SK-N-SH (cell line): Measurements from ENCODE around the gene ARHGEF37. TPM values are rescaled to one million over a fixed set of nuclear protein-coding genes. Genes with fewer than 3 reads are reported as not detected.

ENCODE experiments used
- CTCF ChIA-PET: fragments of 300-600, 350-600 bp; formaldehyde crosslinking; extraction: SDS; loops from one replicate; lab custom pipeline; 2021; lab: Yijun Ruan, JAX
- POLR2A ChIA-PET: fragments of 350-600 bp; sonication (Branson Sonifier 250); formaldehyde crosslinking; extraction: SDS; loops from one replicate; lab custom pipeline; 2020; ENCODE audit warnings: antibody characterized with exemption, inconsistent platforms; lab: Yijun Ruan, JAX
- DNase-seq: peaks from one replicate; pipeline ENCODE4 v3.0.0; 2012
- H2AFZ ChIP-seq: fragments of 200-600 bp; sonication (generic); 2 replicates; pipeline ENCODE4 v1.8.1; 2016; ENCODE audit warnings: antibody characterized with exemption, mild to moderate bottlenecking, low read depth
- H3F3A ChIP-seq: fragments of 200-600 bp; sonication (generic); replicated peaks from 2 replicates; pipeline ENCODE3; 2016; ENCODE audit warnings: antibody characterized with exemption, mild to moderate bottlenecking; ENCODE audit not compliant: insufficient read depth
- H3K27ac ChIP-seq, 2 experiments: fragments of 200-500 bp in 1 of 2; fragments of 200-600 bp in 1 of 2; sonication (Bioruptor generic) in 1 of 2; sonication (generic), shearing (Covaris generic) in 1 of 2; 2 replicates each; pipeline versions ENCODE4 v1.5.1 to v1.6.1; 2014 to 2016; ENCODE audit warnings: low read depth in 2 of 2, inconsistent platforms in 1 of 2, low read length in 1 of 2, mild to moderate bottlenecking in 1 of 2, mixed read lengths in 1 of 2
- H3K27me3 ChIP-seq: fragments of 200-600 bp; sonication (generic), shearing (Covaris generic); 2 replicates; pipeline ENCODE4 v1.6.1; 2016; ENCODE audit warnings: mixed run types; ENCODE audit not compliant: insufficient read depth
- H3K36me3 ChIP-seq, 2 experiments: fragments of 200-500 bp in 1 of 2; fragments of 200-600 bp in 1 of 2; sonication (Bioruptor generic) in 1 of 2; sonication (generic) in 1 of 2; replicated peaks in 1 of 2; 2 replicates each; pipeline versions ENCODE3 to v1.5.1; 2014 to 2016; ENCODE audit warnings: low read length in 1 of 2, mild to moderate bottlenecking in 1 of 2; ENCODE audit not compliant: insufficient read depth in 2 of 2, control insufficient read depth in 1 of 2
- H3K4me1 ChIP-seq, 2 experiments: fragments of 200-500 bp in 1 of 2; fragments of 200-600 bp in 1 of 2; sonication (Bioruptor generic) in 1 of 2; sonication (generic), shearing (Covaris generic) in 1 of 2; 2 replicates each; pipeline versions ENCODE4 v1.5.1 to v1.6.1; 2014 to 2016; ENCODE audit warnings: low read depth in 1 of 2, low read length in 1 of 2, mixed run types in 1 of 2; ENCODE audit not compliant: insufficient read depth in 2 of 2, control insufficient read depth in 1 of 2
- H3K4me2 ChIP-seq: fragments of 200-600 bp; sonication (generic), shearing (Covaris generic); 2 replicates; pipeline ENCODE4 v1.6.1; 2017; ENCODE audit warnings: mixed run types
- H3K4me3 ChIP-seq, 2 experiments: fragments of 200-500 bp in 1 of 2; fragments of 200-600 bp in 1 of 2; sonication (Bioruptor generic) in 1 of 2; sonication (generic), shearing (Covaris generic) in 1 of 2; 2 replicates each; pipeline versions ENCODE4 v1.5.1 to v1.8.1; 2014 to 2016; ENCODE audit warnings: low read depth in 2 of 2, inconsistent platforms in 1 of 2, low read length in 1 of 2, mild to moderate bottlenecking in 1 of 2, mixed read lengths in 1 of 2, moderate library complexity in 1 of 2
- H3K79me2 ChIP-seq: fragments of 200-600 bp; sonication (generic); 2 replicates; pipeline ENCODE4 v1.8.1; 2017; ENCODE audit warnings: mild to moderate bottlenecking; ENCODE audit not compliant: insufficient read depth
- H3K9ac ChIP-seq: fragments of 200-600 bp; sonication (generic); 2 replicates; pipeline ENCODE4 v1.6.1; 2017; ENCODE audit warnings: mixed run types
- H3K9me2 ChIP-seq: fragments of 200-600 bp; sonication (generic); 2 replicates; pipeline ENCODE4 v1.6.1; 2017; ENCODE audit warnings: mixed run types
- H3K9me3 ChIP-seq: fragments of 200-600 bp; sonication (generic); 2 replicates; pipeline ENCODE4 v1.6.1; 2017; ENCODE audit warnings: mixed run types, mild to moderate bottlenecking, moderate library complexity
- H4K20me1 ChIP-seq: fragments of 200-600 bp; sonication (generic); 2 replicates; pipeline ENCODE4 v1.6.1; 2017; ENCODE audit warnings: mild to moderate bottlenecking, mixed run types; ENCODE audit not compliant: insufficient read depth
- ELF1 ChIP-seq: IDR thresholded peaks from 2 replicates; pipeline ENCODE4 v1.4.0; 2012
- EP300 ChIP-seq, 2 experiments: IDR thresholded peaks; 2 replicates each; pipeline versions ENCODE4 v1.4.0 to v1.6.1; 2012; ENCODE audit warnings: borderline replicate concordance in 1 of 2, low read depth in 1 of 2, low read length in 1 of 2
- EZH2phosphoT487 ChIP-seq: fragments of 200-600 bp; sonication (generic); IDR thresholded peaks from 2 replicates; pipeline ENCODE4 v1.6.1; 2017; ENCODE audit warnings: low read depth, mixed run types, mild to moderate bottlenecking, antibody characterized with exemption, moderate library complexity, borderline replicate concordance
- FOSL2 ChIP-seq: IDR thresholded peaks from 2 replicates; pipeline ENCODE4 v1.4.0; 2012; ENCODE audit warnings: low read depth, mild to moderate bottlenecking, moderate library complexity, borderline replicate concordance
- FOXJ3 ChIP-seq: sonication (generic); formaldehyde crosslinking; IDR thresholded peaks from 2 replicates; pipeline ENCODE4 v1.5.1; 2020; ENCODE audit warnings: mild to moderate bottlenecking, missing genetic modification reagents
- MEF2A ChIP-seq: IDR thresholded peaks from 2 replicates; pipeline ENCODE4 v1.4.0; 2012; ENCODE audit warnings: low read depth, borderline replicate concordance
- MXI1 ChIP-seq: IDR thresholded peaks from 2 replicates; pipeline ENCODE4 v1.6.1; 2012; ENCODE audit warnings: mild to moderate bottlenecking, low read depth, low read length, improper control_type of control experiment
- POLR2AphosphoS5 ChIP-seq: IDR thresholded peaks from 2 replicates; pipeline ENCODE4 v1.6.1; 2012; ENCODE audit warnings: low read depth, low read length
- RAD21 ChIP-seq: IDR thresholded peaks from 2 replicates; pipeline ENCODE4 v1.6.1; 2012; ENCODE audit warnings: mild to moderate bottlenecking, low read length
- RFX5 ChIP-seq: IDR thresholded peaks from 2 replicates; pipeline ENCODE4 v1.6.1; 2012; ENCODE audit warnings: mild to moderate bottlenecking, improper control_type of control experiment, low read length
- SMC3 ChIP-seq: IDR thresholded peaks from 2 replicates; pipeline ENCODE4 v1.6.1; 2012; ENCODE audit warnings: low read depth, low read length, improper control_type of control experiment
- TCF12 ChIP-seq: IDR thresholded peaks from 2 replicates; pipeline ENCODE4 v1.4.0; 2012
- TEAD4 ChIP-seq: IDR thresholded peaks from 2 replicates; pipeline ENCODE4 v1.4.0; 2012; ENCODE audit warnings: mild to moderate bottlenecking, borderline replicate concordance; ENCODE audit not compliant: insufficient read depth
- WGBS: methylation state at CpG from one replicate; pipeline ENCODE4 v1.1.6; 2017; ENCODE audit warnings: low lambda C conversion rate; 5-methylcytosine and 5-hydroxymethylcytosine counted together
- polyA plus RNA-seq, 3 experiments: library from polyadenylated mRNA; depleted of rRNA; stranded (reverse); fragments of >200 nt; gene quantifications; 2 replicates each; pipeline ENCODE4 v1.2.3, GENCODE V29; 2012
- TF ChIP-seq, protein P1 (sequence below): fragments of 150-350 bp; IDR thresholded peaks from 2 replicates; pipeline ENCODE4 v1.6.1; 2017; ENCODE audit warnings: antibody characterized with exemption, low read length, low read depth, borderline replicate concordance
- TF ChIP-seq, protein P2 (sequence below): IDR thresholded peaks from 2 replicates; pipeline ENCODE4 v1.4.0; 2012; ENCODE audit warnings: low read depth, borderline replicate concordance
- TF ChIP-seq, protein P3 (sequence below): fragments of 150-350 bp; IDR thresholded peaks from 2 replicates; pipeline ENCODE4 v1.6.1; 2016; ENCODE audit warnings: mild to moderate bottlenecking, low read depth, low read length
- TF ChIP-seq, protein P4 (sequence below): IDR thresholded peaks from 2 replicates; pipeline ENCODE4 v1.4.0; 2012; ENCODE audit warnings: low read depth, borderline replicate concordance
- TF ChIP-seq, protein P5 (sequence below): IDR thresholded peaks from 2 replicates; pipeline ENCODE4 v1.6.1; 2012; ENCODE audit warnings: mild to moderate bottlenecking, low read depth, low read length, moderate library complexity
- TF ChIP-seq, protein P6 (sequence below): IDR thresholded peaks from 2 replicates; pipeline ENCODE4; 2012

Gene ARHGEF37
- polyA plus RNA-seq, 1 of the 3 experiments (the other 2 are of a cell fraction), result 0.94 TPM

DNA sequence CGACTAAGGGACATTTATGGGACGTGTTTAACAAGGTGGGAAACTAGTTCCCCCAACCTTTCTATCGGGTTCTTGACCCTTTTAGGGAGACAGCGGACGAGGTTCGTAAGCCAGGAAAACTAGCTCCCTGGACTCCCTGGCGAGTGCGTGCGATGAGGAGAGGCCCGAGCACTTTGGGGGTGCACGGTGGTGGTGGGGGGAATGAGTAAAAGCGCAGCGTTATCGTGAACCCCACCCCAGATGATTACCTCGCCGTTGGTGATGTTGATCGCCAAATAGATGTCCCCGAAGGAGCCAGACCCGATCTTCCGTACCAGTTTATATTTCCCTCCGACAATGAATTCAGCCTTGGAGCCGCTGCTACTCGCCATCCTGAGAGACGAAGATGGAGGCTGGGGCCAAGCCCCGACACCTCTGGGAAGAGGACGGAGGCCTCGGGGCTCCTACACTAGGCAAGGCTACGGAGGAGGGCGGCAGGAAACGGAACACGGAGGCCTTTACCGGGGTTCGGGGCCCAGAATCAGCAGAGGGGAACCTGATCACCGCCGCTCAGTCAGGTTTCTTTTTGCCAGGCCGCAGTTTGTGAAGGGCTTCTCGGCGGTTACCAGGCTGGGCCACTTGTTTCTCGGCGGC lies 30.6 kb upstream of the ARHGEF37 start:
- POLR2A ChIA-PET, result interaction anchor here (0.7 to 1.8 kb wide), 11 partner anchors 8 to 230 kb away, joined by 3 to 7 read pairs (median 4); partner anchors contain the start of genes ARHGEF37 and GRPEL2
- WGBS, result under 1% methylated on average over 27 of the region's 40 CpGs
- CTCF ChIA-PET, result interaction anchor here (0.5 to 7.0 kb wide), 34 partner anchors 9 to 302 kb away, joined by 3 to 79 read pairs (median 4); partner anchors contain the start of gene PCYOX1L
- peak overlapping the region; percentile 100 for H3K9ac ChIP-seq
- peak overlapping the region; percentile 96 for H3K4me2 ChIP-seq
- no peak overlapping the region for H2AFZ ChIP-seq
- H3K4me3 ChIP-seq, result peak overlapping the region; percentile 88 to 95
- no peaks in the 10 kb centered on the region for H3K27me3 ChIP-seq
- H3K9me2 ChIP-seq, result no peaks in the 10 kb centered on the region
- peaks cover 20% of the 10 kb centered on the region for H4K20me1 ChIP-seq
- H3K9me3 ChIP-seq, result no peaks in the 10 kb centered on the region
- H3K79me2 ChIP-seq, result peaks cover 65% of the 10 kb centered on the region
- H3K36me3 ChIP-seq, result peaks cover 18 to 43% of the 10 kb centered on the region in 2 experiments
- peak overlapping the region; percentile 88 to 96 for H3K27ac ChIP-seq
- peaks cover 6 to 15% of the 10 kb centered on the region in 2 experiments; a peak in 3 of 4 replicates for H3K4me1 ChIP-seq
- H3F3A ChIP-seq, result peaks cover 12% of the 10 kb centered on the region
- TF ChIP-seq EZH2phosphoT487 (no peak), FOSL2 (no peak), MEF2A (no peak), ELF1 (no peak), MXI1 (no peak; the same call in 1 of the 2 replicates), SMC3 (no peak), RAD21 (no peak), TCF12 (no peak), POLR2AphosphoS5 (no peak), EP300 (IDR thresholded peaks at IDR 0.05; ENCODE audit: borderline replicate concordance in 1 of 2, low read depth in 1 of 2, low read length in 1 of 2) (no peak), TEAD4 (no peak; the same call in 1 of the 2 replicates), RFX5 (no peak), FOXJ3 (CRISPR knock-in tag) (no peak)
- TF ChIP-seq, protein P1, sequence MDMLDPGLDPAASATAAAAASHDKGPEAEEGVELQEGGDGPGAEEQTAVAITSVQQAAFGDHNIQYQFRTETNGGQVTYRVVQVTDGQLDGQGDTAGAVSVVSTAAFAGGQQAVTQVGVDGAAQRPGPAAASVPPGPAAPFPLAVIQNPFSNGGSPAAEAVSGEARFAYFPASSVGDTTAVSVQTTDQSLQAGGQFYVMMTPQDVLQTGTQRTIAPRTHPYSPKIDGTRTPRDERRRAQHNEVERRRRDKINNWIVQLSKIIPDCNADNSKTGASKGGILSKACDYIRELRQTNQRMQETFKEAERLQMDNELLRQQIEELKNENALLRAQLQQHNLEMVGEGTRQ, result no peak
- TF ChIP-seq, protein P2, sequence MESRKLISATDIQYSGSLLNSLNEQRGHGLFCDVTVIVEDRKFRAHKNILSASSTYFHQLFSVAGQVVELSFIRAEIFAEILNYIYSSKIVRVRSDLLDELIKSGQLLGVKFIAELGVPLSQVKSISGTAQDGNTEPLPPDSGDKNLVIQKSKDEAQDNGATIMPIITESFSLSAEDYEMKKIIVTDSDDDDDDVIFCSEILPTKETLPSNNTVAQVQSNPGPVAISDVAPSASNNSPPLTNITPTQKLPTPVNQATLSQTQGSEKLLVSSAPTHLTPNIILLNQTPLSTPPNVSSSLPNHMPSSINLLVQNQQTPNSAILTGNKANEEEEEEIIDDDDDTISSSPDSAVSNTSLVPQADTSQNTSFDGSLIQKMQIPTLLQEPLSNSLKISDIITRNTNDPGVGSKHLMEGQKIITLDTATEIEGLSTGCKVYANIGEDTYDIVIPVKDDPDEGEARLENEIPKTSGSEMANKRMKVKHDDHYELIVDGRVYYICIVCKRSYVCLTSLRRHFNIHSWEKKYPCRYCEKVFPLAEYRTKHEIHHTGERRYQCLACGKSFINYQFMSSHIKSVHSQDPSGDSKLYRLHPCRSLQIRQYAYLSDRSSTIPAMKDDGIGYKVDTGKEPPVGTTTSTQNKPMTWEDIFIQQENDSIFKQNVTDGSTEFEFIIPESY, result no peak
- TF ChIP-seq, protein P3, sequence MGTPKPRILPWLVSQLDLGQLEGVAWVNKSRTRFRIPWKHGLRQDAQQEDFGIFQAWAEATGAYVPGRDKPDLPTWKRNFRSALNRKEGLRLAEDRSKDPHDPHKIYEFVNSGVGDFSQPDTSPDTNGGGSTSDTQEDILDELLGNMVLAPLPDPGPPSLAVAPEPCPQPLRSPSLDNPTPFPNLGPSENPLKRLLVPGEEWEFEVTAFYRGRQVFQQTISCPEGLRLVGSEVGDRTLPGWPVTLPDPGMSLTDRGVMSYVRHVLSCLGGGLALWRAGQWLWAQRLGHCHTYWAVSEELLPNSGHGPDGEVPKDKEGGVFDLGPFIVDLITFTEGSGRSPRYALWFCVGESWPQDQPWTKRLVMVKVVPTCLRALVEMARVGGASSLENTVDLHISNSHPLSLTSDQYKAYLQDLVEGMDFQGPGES, result no peak
- TF ChIP-seq, protein P4, sequence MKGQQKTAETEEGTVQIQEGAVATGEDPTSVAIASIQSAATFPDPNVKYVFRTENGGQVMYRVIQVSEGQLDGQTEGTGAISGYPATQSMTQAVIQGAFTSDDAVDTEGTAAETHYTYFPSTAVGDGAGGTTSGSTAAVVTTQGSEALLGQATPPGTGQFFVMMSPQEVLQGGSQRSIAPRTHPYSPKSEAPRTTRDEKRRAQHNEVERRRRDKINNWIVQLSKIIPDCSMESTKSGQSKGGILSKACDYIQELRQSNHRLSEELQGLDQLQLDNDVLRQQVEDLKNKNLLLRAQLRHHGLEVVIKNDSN, result no peak
- TF ChIP-seq, protein P5, sequence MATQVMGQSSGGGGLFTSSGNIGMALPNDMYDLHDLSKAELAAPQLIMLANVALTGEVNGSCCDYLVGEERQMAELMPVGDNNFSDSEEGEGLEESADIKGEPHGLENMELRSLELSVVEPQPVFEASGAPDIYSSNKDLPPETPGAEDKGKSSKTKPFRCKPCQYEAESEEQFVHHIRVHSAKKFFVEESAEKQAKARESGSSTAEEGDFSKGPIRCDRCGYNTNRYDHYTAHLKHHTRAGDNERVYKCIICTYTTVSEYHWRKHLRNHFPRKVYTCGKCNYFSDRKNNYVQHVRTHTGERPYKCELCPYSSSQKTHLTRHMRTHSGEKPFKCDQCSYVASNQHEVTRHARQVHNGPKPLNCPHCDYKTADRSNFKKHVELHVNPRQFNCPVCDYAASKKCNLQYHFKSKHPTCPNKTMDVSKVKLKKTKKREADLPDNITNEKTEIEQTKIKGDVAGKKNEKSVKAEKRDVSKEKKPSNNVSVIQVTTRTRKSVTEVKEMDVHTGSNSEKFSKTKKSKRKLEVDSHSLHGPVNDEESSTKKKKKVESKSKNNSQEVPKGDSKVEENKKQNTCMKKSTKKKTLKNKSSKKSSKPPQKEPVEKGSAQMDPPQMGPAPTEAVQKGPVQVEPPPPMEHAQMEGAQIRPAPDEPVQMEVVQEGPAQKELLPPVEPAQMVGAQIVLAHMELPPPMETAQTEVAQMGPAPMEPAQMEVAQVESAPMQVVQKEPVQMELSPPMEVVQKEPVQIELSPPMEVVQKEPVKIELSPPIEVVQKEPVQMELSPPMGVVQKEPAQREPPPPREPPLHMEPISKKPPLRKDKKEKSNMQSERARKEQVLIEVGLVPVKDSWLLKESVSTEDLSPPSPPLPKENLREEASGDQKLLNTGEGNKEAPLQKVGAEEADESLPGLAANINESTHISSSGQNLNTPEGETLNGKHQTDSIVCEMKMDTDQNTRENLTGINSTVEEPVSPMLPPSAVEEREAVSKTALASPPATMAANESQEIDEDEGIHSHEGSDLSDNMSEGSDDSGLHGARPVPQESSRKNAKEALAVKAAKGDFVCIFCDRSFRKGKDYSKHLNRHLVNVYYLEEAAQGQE, result no peak
- TF ChIP-seq, protein P6, sequence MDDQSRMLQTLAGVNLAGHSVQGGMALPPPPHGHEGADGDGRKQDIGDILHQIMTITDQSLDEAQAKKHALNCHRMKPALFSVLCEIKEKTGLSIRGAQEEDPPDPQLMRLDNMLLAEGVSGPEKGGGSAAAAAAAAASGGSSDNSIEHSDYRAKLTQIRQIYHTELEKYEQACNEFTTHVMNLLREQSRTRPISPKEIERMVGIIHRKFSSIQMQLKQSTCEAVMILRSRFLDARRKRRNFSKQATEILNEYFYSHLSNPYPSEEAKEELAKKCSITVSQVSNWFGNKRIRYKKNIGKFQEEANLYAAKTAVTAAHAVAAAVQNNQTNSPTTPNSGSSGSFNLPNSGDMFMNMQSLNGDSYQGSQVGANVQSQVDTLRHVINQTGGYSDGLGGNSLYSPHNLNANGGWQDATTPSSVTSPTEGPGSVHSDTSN, result no peak
- DNase-seq, result peak; percentile 39
